ENCODE data around the gene DCPS.
"Not testable (repeated sequence)": the region's sequence is repeated elsewhere in the genome, so short reads cannot be mapped to it uniquely, and the experiment has no call there.

DCPS gene, protein sequence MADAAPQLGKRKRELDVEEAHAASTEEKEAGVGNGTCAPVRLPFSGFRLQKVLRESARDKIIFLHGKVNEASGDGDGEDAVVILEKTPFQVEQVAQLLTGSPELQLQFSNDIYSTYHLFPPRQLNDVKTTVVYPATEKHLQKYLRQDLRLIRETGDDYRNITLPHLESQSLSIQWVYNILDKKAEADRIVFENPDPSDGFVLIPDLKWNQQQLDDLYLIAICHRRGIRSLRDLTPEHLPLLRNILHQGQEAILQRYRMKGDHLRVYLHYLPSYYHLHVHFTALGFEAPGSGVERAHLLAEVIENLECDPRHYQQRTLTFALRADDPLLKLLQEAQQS

DNA sequence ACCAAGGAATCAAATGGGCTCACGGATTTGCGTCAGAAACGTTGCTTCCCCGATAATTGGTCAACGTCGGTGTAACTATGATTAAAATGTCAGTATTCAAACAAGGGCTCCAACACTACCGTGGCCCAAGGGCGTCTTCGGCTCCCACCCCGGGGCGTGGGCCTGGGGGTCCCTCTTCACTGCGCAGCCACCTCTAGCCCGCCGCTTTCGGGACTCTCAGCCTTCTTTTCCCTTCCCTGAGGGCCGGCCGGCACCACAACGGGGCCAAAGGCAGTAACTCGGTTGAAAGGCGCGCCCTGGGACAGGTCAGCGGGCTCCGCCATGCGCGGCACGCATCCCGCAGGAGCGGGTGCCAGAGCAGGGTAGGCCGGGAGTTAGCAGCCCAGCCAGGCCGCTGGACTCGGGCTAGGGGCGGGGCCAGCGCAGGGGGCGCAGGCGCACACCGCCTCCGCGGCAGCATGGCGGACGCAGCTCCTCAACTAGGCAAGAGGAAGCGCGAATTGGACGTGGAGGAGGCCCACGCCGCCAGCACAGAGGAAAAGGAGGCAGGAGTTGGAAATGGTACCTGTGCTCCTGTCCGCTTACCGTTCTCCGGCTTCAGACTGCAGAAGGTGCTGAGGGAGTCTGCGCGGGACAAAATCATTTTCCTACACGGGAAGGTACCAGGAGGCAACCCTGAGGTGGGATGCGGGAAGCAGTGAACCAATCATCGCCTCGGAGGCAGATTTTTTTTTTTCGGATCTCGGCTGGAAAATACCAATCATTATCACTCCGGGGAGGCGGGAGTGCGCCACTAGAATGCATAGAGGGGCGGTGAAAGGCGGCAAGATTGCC lies at the start of gene DCPS:
Gene DCPS, plus strand, starts transcription at position 438 of the 834 bp plus-strand sequence. Its CDS starts 21 bp downstream, at position 459.
- DNase-seq: peak; percentile 98

DNA sequence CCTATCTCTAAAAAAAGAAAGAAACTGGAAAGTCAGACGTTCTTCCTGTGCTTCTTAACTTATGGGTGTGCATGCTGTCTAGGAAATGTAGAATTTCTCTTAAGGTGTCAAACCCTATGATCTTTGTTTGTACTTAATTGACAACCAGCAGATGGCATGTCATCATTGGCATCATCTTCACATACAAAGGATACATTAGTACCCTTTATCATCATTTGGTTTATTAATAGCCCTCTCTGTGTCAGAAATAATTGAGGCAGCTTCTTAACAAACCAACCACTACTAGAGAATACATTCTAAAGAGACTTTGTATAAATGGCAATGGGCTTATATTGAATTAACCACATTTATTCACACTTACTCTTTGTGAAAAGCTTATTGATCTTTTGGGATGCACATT lies 49.0 kb upstream of the DCPS start:
- no peak for DNase-seq

DNA sequence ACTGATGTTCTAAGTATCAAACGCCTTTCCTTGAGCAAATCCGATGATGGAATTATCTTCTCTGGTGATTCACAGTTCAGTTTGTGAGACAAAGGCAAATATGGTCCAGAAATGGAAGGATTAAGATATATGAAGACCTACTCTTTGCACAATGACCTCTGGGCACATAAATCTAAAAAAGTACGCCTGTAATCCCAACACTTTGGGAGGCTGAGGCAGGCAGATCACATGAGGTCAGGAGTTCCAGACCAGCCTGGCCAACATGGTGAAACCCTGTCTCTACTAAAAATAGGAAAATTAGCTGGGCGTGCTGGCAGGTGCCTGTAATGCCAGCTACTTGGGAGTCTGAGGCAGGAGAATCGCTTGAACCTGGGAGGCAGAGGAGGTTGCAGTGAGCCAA lies 48.4 kb upstream of the DCPS start:
- DNase-seq: not testable (repeated sequence)

DNA sequence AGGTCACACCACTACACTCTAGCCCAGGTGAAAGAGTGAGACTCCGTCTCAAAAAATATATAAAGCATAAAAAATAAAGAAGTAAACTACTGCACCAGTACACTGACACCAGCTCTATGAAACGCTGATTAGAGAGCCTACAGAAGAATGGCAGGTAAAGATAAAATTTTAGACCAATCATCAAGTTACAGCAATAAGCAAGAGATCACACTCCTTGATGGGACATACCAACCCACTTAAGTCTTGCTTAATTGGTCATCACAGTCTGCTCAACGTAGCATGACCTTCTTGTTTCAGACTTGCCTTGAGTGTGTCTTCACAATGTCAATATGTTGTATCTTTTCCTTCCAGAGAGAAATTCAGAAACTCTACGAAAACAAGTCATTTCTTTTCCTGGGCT lies 47.6 kb upstream of the DCPS start:
- no peak for DNase-seq

DNA sequence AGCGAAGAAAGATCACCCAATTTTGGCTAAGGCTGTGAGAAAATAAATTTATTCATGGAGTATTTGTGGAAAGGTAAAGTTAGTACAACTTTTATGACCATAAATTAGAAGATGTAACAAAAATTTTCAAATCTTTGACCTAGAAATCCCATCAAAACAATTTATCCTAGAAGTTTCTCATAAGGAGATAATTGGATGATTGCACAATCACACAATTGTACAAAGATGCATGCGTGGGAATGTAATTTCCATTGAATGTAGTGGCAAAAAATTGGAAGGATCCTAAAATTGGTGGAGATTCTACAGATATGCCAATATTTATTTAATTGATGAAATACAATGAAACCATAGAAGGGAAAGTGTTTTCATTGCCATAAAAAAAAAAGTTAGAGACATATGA lies 46.7 kb upstream of the DCPS start:
- DNase-seq: no peak

DNA sequence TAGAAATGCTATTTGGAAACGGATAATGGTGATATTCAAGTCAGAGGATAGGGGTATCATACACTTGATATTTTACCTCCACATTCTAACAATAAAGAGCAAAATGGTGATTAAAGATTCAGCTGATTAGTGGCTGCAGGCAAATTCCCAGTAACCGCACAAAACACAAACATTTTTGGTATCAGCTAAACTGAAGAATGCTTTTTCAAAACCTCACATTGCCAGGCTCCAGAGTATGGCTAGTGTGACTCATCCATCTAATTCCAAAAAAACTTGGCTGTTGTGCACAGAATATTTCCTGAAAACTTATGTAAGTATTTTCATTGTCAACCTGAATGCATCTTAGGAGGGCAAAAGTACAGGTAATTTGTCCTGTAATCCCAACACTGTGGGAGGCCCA lies 46.1 kb upstream of the DCPS start:
- DNase-seq: no peak

DNA sequence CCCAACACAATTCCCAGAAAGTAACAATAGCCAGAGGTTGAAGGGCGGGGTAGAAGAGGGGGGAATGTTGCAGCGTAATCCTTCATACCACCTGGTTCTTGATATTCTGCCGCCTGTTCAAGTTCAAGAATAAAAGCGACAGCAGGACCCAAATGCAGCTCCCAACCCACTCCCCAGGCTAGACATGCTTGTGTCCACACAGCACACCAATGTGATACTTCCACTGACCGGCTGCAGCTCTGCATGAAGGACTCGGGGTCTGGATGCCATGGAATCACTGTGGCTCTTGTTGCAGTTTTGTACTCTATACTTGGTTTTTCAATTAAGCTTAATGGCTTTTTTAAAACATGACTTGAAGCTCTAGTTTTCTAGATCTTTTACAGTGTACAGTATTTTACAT lies 41.6 kb upstream of the DCPS start:
- DNase-seq: no peak

DNA sequence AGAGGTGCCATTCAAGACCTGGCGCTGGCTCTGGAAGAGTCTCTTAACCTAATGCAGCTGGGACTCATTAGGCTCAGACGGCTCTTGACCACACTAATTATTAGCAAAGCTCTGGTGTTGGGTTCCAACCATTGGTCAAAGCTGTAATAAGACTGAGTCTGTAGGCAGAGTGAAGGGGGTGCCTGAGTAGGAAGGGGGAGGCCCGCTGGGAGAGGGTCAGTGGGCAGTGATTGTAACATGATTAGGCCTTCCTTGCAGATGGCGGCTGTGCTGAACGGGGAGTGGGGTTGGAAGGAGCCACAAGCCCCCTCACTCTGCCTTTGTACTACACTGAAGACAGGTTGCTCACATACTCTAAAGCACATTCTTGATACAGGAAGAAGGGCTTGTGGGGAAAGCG lies 40.4 kb upstream of the DCPS start:
- no peak for DNase-seq

DNA sequence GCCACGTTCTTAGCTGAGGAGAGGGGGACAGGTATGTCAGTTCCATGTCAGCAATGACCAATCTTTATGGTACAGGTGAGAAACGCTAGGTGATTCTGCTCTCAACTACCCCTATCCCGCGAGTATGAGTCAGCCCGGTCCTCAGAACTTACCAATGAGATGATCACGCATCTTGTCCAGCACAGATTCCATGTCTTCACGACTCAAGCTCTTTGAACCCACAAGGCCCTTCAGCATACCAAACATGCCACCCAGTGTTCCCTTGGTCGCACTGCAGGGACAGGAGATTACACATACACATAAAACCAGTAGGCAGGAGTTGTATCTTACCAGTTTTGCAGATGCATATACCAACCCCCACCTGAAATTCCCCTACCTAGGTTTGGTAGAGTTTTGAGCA lies 38.0 kb upstream of the DCPS start:
- DNase-seq: no peak

DNA sequence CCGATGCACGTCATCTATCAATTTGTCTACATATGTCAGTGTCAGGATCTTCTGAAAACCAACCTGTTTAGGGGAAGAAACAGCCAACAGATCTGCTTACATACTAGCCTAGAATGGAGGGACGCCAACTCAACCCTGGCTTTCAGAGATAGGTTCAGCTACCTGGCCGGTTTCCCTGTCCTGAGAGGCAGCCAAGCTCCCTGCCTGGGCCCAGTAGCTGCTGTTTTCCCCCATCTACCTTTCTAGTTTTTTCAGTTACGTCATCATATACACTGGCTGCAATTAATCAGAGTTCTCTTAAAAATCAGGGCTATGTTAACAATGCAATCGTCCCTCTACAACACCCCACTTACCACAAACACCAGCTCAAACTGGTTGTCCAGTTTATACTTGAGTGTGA lies 36.2 kb upstream of the DCPS start:
- DNase-seq: no peak

DNA sequence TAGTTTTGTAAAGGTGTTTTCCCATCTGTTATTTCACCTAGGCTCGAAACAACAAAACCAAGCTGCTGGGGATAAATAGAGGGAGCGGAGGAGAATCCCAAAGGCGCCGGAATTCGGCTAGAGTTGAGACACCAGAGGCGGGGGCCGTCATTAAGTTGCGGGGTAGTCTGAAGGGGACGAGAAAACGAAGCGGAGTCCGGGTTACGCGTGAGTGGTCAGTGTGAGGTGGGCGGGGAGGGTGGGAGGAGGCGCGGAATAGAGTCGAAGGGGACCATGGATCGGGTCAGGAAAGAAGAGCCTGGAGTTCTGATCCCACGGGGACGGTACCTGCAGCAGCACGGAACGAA lies 35.5 kb upstream of the DCPS start:
- no peak for DNase-seq

DNA sequence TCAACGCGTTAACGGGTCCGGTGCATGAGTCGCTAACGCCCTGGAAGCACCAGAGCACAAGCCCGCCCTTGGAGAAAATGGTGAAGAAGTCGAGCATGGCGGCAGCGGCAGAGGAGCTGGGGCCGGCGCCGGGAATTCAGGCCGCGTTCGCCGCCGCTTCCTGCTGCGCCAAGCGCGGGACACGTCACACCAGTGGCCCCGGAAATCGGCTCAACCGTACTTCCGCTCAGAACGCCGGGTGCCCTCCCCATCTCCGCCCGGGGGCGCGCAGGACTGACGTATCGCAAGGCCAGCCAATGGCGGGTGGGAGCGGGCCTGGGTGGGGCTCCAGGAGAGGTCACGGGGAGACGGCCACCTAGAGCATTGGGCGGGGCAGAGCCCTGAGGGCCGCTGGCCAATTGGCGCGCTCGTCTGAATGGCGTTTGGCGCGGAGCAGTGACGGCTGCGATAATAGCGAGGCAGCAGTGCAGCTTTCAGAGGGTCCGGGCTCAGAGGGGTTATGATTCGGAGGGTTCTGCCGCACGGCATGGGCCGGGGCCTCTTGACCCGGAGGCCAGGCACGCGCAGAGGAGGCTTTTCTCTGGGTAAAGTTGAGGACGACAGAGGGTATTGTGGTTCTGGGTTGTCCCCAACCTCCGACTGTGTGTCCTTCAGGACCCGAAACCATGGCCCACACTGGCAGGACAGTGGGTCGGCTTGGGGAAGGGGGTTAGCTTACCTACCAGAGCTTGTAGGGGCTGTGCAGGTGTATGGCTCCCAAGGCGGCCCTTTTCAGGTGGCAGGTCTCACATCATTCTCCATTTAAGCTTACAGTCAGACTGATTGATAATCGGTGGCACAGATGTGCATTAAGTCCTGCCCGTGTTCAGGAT lies 34.9 kb upstream of the DCPS start, which contains the start of the genes FOXRED1 and SRPRA:
Gene FOXRED1, plus strand, starts transcription at position 447 of the 872 bp plus-strand sequence. Its CDS starts 53 bp downstream, at position 500.
Gene SRPRA, minus strand, starts transcription at position 188 of the 872 bp plus-strand sequence. Its CDS starts 91 bp downstream, at position 97.
- peak; percentile 100 for DNase-seq

DNA sequence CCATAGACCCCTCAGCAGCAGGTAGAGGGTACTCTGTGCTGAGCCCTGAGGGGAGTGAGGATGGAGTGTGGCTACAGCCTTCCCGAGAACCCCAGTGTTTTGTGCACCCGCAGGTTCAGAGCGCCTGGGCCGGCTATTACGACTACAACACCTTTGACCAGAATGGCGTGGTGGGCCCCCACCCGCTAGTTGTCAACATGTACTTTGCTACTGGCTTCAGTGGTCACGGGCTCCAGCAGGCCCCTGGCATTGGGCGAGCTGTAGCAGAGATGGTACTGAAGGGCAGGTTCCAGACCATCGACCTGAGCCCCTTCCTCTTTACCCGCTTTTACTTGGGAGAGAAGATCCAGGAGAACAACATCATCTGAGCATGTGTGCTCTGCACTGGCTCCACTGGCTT lies 26.5 kb upstream of the DCPS start:
- DNase-seq: no peak

DNA sequence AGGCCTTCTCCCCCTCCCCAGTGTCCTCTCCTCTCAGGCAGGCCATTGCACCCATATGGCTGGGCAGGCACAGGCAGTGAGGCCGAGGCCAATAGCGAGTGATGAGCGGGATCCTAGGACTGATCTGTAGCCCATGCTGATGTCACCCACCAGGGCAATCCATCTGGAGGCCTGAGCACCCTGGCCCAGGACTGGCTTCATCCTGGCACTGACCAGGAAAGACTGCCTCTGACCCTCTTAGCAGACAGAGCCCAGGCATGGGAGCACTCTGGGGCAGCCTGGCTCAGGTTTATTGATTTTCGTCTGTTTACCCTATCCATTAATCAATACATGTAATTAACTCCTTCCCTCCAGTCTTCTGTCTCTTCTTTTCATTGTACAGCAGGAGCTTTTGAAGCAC lies 26.1 kb upstream of the DCPS start:
- DNase-seq: no peak

DNA sequence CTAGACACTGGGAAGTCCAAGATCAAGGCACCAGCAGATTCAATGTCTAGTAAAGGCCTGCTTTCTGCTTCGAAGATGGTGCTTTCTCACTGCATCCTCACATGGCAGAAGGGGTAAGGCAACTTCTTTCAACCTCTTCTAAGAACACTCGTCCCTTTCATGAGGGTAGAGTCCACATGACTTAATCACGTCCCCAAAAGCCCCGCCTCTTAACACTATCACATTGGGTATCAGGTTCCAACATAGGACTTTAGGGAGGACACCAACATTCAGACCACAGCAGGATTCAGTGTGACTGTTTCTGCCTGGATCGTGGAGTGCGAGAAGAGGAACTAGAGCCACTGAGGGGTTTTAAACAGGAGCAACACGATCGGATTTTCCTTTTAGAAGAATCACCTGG lies 24.7 kb upstream of the DCPS start:
- DNase-seq: no peak

DNA sequence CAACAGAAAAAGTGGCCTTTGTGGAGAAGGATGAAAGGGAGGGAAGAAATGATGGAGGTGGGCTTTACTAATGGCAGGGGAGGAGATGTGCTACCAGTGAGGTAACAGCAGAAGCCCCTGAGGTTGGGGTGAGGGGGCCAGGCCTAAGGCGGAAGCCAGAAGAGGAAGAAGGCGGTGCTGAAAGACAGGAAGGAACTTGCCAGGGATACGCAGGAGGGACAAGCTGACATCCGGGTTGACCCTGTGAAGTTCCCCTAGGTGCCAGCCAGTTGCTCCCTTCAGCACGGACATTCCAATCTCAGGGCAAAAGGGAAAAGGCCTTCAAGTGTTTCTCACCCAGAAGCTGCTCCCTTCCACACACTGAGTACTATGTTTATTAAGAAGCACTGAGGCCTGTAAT lies 23.3 kb upstream of the DCPS start:
- DNase-seq: no peak

DNA sequence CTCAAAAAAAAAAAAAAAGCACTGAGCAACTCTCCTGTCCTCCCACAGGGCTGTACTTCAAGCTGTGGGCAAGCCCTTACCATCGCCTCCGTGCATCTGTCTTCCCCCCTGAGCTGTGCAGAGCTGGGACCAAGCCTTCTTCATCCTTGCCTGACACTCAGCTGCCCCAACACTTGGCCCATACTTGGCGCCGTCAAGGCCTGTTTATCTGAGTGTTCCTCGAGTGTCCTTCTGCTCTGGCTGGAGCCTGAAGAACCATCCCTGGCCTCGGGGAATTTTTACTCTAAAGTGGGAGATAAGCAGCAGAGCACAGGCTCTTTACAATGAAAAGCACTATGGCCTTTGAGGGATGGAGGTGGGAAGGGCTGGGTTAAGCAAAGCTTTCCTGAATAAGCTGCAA lies 22.6 kb upstream of the DCPS start:
- DNase-seq: no peak

DNA sequence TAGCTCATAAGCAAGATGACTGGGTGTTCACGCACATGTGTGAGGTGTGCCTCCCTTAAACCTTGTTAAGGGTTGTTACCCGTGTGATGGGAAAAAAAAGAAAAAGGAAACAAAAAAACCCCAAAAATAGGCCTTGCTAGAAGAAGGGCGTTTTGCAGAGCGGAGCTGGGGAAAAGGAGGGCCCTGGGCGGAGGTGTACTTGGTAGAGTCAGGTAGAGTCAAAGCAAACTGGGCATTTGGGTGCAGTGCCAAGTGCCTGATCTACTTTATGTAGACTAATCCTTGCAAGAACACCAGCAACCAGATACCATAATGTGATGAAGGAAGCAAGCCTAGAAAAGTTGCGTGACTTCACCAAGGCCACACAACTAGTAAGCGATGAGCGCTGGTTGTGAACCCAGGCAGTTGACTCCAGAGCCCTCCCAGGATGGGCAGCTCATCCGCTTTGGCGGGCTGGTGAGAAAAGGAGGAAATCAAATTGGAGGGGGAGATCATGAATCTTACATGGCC lies 22.1 kb upstream of the DCPS start:
- DNase-seq: no peak

DNA sequence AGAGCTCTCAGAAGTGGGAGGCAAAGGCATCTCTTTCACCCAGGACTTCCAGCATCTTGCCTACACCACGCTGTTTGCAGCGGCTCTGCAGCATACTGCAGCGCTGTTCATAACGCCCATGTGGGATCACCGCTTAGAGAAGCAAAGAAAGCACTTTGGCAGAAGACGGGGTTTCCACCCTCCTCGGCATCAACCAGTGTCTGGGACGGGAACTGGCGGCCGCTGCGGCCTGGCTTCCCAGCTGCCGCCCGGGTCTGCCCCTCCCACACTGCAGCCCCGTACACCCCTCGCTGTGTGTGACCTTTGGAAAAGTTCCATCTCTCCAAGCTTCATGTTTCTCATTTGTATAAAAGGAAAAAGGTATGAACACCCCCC lies 21.5 kb upstream of the DCPS start:
- peak; percentile 56 for DNase-seq

DNA sequence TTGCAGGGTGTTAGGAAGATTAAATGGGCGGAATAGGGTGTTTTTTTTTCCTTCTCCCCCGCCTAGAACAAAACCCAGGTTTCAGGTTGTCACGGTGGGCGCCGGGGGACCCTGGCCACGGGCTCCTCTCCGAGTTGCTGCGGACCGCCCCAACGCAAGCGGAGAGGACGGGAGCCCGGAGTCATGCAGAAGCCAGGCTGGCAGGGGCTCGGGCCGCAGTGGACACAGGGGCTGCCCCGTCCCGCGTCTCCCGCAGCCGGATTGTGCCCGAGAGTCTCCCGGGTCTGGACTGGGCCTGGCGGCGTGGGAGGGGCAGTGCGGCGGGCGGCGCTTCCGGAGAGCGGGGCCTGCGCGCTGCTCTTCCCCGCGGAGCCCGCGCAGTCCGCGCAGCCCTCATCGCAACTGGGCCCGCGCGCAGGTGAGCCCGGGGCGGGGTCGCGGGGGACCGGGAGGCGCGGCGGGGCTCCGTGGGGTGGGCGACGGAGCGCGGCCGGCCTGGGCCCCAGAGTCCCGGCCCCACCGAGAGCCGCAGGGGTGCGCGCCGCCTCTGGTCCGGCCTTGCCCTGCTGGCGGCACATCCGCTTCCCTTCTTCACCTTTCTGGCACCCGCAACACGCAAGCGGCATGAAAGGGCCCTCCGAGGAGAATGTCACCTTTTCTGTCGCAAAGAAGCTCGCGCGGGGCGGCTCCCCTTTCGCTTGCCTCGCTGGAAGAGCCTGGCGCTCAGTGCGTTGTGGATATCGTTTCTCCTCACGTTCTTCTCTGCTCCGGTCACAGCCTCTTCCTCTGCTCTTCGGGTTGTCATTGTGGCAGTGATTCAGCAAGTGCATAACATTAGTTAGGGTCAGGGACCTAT lies 20.9 kb upstream of the DCPS start, which contains the start of gene TIRAP:
Gene TIRAP, plus strand, starts transcription at position 358 of the 856 bp plus-strand sequence. CDS start 7,802 bp downstream, outside the sequence.
- peak; percentile 74 for DNase-seq

DNA sequence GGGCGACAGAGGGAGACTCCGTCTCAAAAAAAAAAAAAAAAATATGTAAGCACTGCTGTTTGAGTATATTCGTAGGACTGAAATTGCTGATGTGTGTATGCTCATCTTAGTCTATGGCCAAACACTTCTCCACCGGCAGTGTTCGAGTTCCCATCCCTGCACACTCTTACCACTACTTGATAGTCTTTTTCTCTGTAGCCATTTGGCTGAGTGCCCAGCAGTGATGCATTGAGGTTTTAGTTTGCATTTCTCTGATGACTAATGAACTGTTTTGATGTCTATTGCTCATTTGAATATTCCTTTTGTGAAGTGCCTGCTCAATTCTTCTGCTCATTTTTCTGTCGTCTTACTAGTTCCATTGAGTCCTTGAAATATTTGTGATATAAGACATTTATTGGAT lies 19.0 kb upstream of the DCPS start:
- peak; percentile 89 for DNase-seq

DNA sequence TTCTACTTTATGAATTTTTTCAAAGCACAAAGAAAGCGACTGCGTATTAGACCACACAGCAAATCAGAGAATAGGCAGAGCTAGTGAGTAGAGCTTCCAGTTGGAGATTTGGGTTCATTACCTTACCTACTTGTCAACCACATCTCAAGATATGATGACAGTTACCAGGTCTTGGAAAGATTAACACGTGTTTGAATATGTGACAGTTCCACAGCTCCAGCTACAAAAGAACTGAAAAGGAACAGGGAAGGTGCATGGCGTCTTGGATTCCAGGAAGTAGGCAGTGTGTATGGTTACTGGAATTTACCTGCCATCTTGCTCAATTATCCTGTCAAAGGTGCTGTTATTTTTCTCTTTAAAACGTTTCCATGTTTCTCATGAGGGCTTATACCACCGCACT lies 15.6 kb upstream of the DCPS start:
- no peak for DNase-seq
